Thymus (tissue), 11 donors: ENCODE data around the gene NTRK3. TPM values are rescaled to one million over a fixed set of nuclear protein-coding genes. Genes with fewer than 3 reads are reported as not detected.

Source experiments
- DNase-seq, 9 donors: peaks; one replicate each; pipeline ENCODE4 v3.0.0-alpha.2; 2013; ENCODE audit warnings: low spot score in 9 of 9, low read depth in 6 of 9, missing footprints in 1 of 9
- H3K27ac ChIP-seq, 2 donors: one replicate each; pipeline ENCODE4 v1.5.1; 2013; ENCODE audit warnings: control low read depth in 1 of 2, low read depth in 1 of 2, low read length in 1 of 2, mild to moderate bottlenecking in 1 of 2, moderate library complexity in 1 of 2
- H3K27me3 ChIP-seq, 2 donors: one replicate each; pipeline ENCODE4 v1.5.1; 2013; ENCODE audit warnings: low read length in 1 of 2; ENCODE audit not compliant: control insufficient read depth in 2 of 2, insufficient read depth in 1 of 2
- H3K36me3 ChIP-seq, 2 donors: one replicate each; pipeline ENCODE4 v1.5.1; 2013; ENCODE audit warnings: low read length in 1 of 2, mild to moderate bottlenecking in 1 of 2, moderate library complexity in 1 of 2; ENCODE audit not compliant: control insufficient read depth in 2 of 2, insufficient read depth in 2 of 2
- H3K4me1 ChIP-seq, 2 donors: one replicate each; pipeline ENCODE4 v1.5.1; 2013; ENCODE audit warnings: low read length in 2 of 2; ENCODE audit not compliant: control insufficient read depth in 2 of 2, insufficient read depth in 2 of 2
- H3K4me3 ChIP-seq, 2 donors: one replicate each; pipeline ENCODE4 v1.5.1; 2013; ENCODE audit warnings: low read length in 2 of 2, control low read depth in 1 of 2, mild to moderate bottlenecking in 1 of 2
- H3K9me3 ChIP-seq, 2 donors: one replicate each; pipeline ENCODE4 v1.5.1; 2013; ENCODE audit warnings: low read length in 1 of 2, mild to moderate bottlenecking in 1 of 2; ENCODE audit not compliant: control insufficient read depth in 2 of 2, insufficient read depth in 1 of 2
- WGBS: extraction: QIAGEN DNeasy Blood & Tissue Kit; methylation state at CpG from one replicate; pipeline ENCODE4 v1.1.7; 2013; 5-methylcytosine and 5-hydroxymethylcytosine counted together
- polyA plus RNA-seq: library from polyadenylated mRNA; stranded (reverse); fragments of 200-250 nt; gene quantifications from one replicate; pipeline ENCODE4 v1.2.3, GENCODE V29; 2013
- total RNA-seq: library from RNA; stranded (reverse); fragments of 120-200 nt; gene quantifications from one replicate; pipeline ENCODE4 v1.2.4, GENCODE V29; 2013
- donor health status: healthy.

NTRK3 gene
- total and polyA plus RNA-seq, 2 donors = 0.57 to 5.8 TPM

DNA sequence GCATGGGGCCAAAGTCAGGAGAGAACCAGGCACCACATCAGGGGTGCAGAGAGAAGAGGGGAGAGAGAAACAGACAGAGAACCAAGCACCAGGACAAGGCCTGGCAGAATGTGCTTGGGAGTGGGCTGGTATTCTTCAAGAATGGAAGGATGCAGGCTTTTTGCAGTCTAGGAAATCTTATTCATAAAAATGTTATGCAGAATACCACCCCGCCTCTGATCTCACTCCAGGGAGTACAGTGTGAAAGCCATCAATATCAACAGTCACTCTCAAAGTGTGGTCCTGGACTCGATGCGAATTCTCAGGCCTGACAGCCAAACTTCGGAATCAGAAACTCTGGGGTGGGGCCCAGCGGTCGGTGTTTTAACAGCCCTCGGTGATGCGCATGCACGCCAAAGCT is 16.9 kb downstream of the NTRK3 start:
- H3K4me1 ChIP-seq = no peaks in the 10 kb centered on the region
- no peak overlapping the region for H3K4me3 ChIP-seq
- 94% methylated on average over 9 of the region's 9 CpGs for WGBS
- H3K27ac ChIP-seq = no peak overlapping the region
- DNase-seq = no peak
- H3K9me3 ChIP-seq = peaks cover 0 to 1% of the 10 kb centered on the region in 2 donors
- no peaks in the 10 kb centered on the region for H3K36me3 ChIP-seq
- no peaks in the 10 kb centered on the region for H3K27me3 ChIP-seq

DNA sequence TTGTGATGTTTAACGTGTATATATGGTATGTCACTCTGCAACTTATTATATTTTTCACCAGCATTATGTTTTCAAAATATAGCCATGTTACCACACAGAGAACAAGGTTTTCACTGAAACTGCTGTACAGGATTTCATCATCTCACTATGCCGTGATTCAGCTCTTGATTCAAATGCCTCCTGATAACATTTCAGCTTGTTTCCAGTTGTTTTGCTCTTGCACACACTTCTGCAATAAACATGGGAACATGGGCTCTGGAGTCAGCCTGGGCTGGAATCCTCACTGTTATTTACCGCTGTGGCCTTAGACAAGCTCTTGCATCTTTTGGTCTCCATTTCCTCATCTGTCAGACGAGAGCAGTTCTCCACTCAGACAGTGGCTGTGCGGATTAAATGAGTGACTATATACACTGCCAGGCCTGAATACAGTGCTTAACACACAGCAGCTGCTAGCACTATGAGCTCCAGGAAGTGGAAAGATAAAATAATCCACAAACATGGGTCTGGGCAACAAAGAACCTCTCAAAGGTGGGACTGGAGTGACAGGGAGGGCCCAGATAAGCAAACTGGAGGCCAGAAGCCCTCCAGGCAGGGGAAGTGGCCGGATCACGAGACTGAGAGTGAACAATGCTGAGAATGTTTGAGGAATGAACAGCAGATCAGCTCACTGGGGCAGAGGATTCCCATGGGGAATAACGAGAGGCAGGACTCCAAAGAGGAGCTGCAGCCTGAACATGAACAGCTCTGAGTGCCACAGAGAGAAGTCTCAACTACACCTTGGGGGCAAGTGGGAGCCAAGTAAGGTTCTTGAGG is 17.7 kb downstream of the NTRK3 start:
- Histone ChIP-seq H3K27me3 (no peaks in the 10 kb centered on the region), H3K4me3 (no peak overlapping the region), H3K27ac (no peak overlapping the region), H3K9me3 (peaks cover 0 to 1% of the 10 kb centered on the region in 2 donors), H3K4me1 (no peaks in the 10 kb centered on the region), H3K36me3 (no peaks in the 10 kb centered on the region)
- 73% methylated on average over 8 of the region's 8 CpGs for WGBS
- no peak for DNase-seq

DNA sequence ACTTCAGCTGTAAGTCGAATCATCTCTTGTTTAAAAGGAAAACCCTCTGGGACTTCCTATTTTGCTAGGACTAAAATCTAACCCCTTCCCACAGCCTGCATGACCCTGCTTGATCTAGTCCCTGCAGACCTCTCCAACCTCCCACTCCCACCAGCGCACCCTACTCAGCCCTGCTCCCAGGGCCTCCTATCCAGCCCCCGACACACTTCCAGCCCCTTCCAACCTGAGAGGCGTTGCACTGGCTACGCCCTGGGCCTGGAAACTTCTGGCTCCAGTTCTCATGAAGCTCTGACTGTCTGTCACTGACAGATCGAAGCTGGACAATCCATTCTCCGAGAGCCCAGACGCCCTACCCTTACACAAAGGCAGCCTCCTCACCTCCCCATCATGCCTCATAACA is 21.8 kb downstream of the NTRK3 start:
- Histone ChIP-seq H3K27ac (no peak overlapping the region), H3K27me3 (no peaks in the 10 kb centered on the region), H3K9me3 (no peaks in the 10 kb centered on the region), H3K4me3 (no peak overlapping the region), H3K36me3 (no peaks in the 10 kb centered on the region), H3K4me1 (no peaks in the 10 kb centered on the region)
- no peak for DNase-seq
- WGBS = 92% methylated on average over 8 of the region's 8 CpGs

DNA sequence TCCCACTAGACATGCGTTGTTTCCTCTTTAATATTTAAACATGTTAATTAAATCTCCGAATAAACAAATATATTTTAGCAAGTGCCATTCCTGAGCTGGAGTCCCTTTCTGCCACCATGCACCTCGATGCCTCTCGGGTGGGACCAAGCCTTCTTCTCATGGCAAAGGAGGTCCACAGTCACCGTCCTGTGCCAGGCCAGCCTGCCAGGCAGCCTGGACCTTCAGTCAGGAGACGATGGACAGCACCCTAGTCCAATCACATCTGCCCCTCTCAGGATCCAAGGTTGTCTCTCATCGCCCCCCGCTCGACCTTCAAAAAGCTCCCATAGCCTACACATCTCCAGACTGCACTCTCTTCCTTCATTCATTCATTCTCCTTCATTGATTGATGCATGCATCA is 22.6 kb downstream of the NTRK3 start:
- H3K9me3 ChIP-seq = no peaks in the 10 kb centered on the region
- H3K4me1 ChIP-seq = no peaks in the 10 kb centered on the region
- no peak overlapping the region for H3K27ac ChIP-seq
- no peaks in the 10 kb centered on the region for H3K36me3 ChIP-seq
- DNase-seq = no peak
- 93% methylated on average over 9 of the region's 9 CpGs for WGBS
- H3K4me3 ChIP-seq = no peak overlapping the region
- H3K27me3 ChIP-seq = no peaks in the 10 kb centered on the region

DNA sequence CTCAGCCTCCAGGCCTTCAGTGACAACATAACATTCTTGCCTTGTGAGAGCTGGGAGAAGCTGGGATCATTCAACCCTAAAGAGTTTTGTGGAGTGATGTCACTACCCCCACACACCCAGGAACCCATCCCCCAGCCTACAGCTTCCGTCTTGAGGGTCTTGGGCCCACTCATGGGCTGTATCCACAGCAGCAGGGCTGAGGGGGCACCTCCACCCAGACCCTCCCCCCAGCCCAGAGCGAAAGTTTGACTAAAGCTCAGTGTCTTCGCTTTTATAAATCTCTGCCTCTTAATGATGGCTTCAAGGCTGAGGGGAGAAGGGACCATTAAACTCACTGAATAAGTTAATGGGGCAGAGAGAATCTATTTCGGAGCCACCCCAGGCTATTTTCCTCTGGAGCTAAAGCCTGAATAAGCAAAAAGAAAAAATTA is 23.8 kb downstream of the NTRK3 start:
- Histone ChIP-seq H3K4me1 (no peaks in the 10 kb centered on the region), H3K27ac (no peak overlapping the region), H3K27me3 (no peaks in the 10 kb centered on the region), H3K36me3 (no peaks in the 10 kb centered on the region), H3K4me3 (no peak overlapping the region), H3K9me3 (no peaks in the 10 kb centered on the region)
- WGBS = 83% methylated on average over 4 of the region's 4 CpGs
- no peak for DNase-seq

DNA sequence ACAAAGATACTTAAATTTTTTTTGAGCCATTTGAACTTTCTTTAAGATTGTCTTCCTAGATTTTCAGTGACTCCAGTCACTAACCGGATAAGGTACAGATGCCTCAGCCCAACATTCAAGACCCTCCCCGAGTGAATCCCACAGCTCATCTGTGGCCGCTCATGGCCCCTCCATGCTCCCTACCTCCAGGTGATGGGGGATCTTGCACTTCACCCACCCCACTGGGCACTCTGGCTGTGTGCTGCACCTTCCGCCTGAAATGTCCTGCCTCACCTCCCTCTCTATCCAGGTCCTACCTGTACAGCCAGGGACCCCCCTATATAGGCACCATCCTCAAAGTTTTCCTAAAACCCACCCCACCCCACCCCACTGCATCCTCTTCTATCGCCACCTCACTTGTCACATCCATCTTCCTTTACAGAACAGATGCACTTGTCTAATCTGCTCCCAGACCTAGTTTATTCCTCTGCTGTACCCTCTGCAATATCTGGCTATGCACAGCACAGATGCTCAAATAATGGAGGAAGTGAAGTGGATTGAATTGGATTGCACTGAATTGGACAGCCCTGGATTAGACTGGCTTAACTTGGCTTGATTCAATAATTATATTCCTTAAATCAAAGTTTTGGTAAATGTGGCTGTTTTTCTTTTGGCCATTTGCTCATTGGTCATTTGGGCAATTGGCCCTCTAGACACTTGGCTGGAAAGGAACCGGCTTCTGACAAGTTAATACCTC is 24.5 kb downstream of the NTRK3 start:
- WGBS = 95% methylated on average over 6 of the region's 6 CpGs
- no peaks in the 10 kb centered on the region for H3K36me3 ChIP-seq
- no peaks in the 10 kb centered on the region for H3K27me3 ChIP-seq
- H3K4me1 ChIP-seq = no peaks in the 10 kb centered on the region
- H3K9me3 ChIP-seq = no peaks in the 10 kb centered on the region
- H3K4me3 ChIP-seq = no peak overlapping the region
- no peak for DNase-seq
- H3K27ac ChIP-seq = no peak overlapping the region

DNA sequence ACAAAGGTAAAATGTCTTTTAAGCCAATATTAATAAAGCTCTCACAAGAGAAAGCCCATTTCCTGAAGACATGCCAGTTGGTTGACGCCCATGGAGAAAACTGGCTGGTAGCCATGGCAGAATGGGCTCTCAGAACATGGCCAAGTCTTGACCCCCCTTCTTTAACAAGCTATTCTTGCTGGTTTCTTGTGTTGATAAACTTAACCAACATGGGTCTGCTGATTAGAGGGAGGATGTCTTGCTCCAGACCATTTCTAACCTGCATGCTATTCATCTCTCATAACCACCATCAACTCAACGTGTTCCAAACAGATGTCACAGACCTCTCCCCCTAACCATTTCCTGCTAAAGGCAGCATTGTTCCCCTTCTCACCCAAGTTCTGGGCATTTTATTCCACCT is 25.7 kb downstream of the NTRK3 start:
- H3K27ac ChIP-seq = no peak overlapping the region
- no peaks in the 10 kb centered on the region for H3K4me1 ChIP-seq
- H3K4me3 ChIP-seq = no peak overlapping the region
- H3K27me3 ChIP-seq = no peaks in the 10 kb centered on the region
- 45% methylated on average over 2 of the region's 2 CpGs for WGBS
- H3K36me3 ChIP-seq = no peaks in the 10 kb centered on the region
- no peaks in the 10 kb centered on the region for H3K9me3 ChIP-seq
- no peak for DNase-seq

DNA sequence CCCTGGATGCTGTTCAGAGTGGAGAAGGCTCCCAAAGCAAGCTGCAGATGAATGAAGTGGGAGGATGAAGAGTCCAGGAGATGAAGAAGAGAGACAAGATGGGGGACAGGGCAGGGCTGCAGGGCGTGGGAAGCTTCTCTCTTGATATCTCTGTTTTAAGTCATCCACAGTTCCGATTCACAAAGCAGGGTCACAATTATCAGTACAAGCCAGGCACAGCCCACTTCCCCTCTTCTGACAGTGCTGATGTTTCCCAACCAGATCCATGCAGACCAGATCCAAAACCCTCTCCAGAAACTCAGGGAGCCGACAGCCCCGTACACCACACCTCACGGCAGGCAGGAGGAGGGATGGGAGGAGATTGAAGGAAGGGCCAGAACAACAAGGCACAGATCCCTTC is 31.1 kb downstream of the NTRK3 start:
- Histone ChIP-seq H3K27me3 (no peaks in the 10 kb centered on the region), H3K4me3 (no peak overlapping the region), H3K36me3 (no peaks in the 10 kb centered on the region), H3K9me3 (no peaks in the 10 kb centered on the region), H3K27ac (no peak overlapping the region), H3K4me1 (no peaks in the 10 kb centered on the region)
- no peak for DNase-seq
- 25% methylated on average over 5 of the region's 5 CpGs for WGBS

DNA sequence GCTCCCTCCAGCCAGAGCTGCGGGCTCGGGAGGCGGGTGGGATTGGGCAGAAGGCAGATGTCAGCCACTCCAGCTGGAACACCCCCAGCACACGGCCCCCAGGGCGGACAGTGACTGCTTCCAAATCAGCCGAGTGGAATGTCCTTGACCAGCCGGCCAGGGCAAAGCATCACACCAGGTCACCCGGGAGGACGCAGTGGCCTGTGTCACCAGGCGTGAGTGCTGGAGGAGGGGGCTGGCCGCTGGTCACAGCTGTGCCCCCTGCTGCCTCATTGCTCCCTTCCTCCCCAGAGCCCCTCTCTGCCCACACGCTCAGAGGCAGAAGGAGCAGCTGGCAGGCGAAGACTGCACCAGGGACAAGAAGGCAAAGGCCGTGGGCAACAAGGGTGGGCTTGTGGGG is 33.5 kb downstream of the NTRK3 start:
- Histone ChIP-seq H3K9me3 (no peaks in the 10 kb centered on the region), H3K4me1 (no peaks in the 10 kb centered on the region), H3K27me3 (no peaks in the 10 kb centered on the region), H3K36me3 (no peaks in the 10 kb centered on the region), H3K27ac (no peak overlapping the region), H3K4me3 (no peak overlapping the region)
- 82% methylated on average over 14 of the region's 14 CpGs for WGBS
- DNase-seq = no peak
